ACC112 (cell line): ENCODE data around the gene MRPS7.
"Not testable (repeated sequence)": the region's sequence is repeated elsewhere in the genome, so short reads cannot be mapped to it uniquely, and the experiment has no call there.

ENCODE experiments used
- H2AFZ ChIP-seq: fragments of 200-600 bp; sonication (generic); one replicate; pipeline ENCODE4 v1.6.0; 2017; ENCODE audit warnings: antibody characterized with exemption, low read length; ENCODE audit not compliant: unreplicated experiment
- H3K27ac ChIP-seq: fragments of 200-600 bp; sonication (generic); 2 replicates; pipeline ENCODE4 v1.5.1; 2014; ENCODE audit warnings: low read depth, mild to moderate bottlenecking, antibody characterized with exemption, low read length, moderate library complexity
- H3K27me3 ChIP-seq: fragments of 200-600 bp; sonication (generic); 2 replicates; pipeline ENCODE4 v1.6.1; 2014; ENCODE audit warnings: mild to moderate bottlenecking, antibody characterized with exemption, low read length, moderate library complexity, mixed read lengths; ENCODE audit not compliant: insufficient read depth
- H3K36me3 ChIP-seq: fragments of 200-600 bp; sonication (generic); 2 replicates; pipeline ENCODE4 v1.6.1; 2016; ENCODE audit warnings: mild to moderate bottlenecking, antibody characterized with exemption, low read length, moderate library complexity, mixed read lengths; ENCODE audit not compliant: insufficient read depth
- H3K4me1 ChIP-seq: fragments of 200-600 bp; sonication (generic); one replicate; pipeline ENCODE4 v1.6.1; 2016; ENCODE audit warnings: low read length, mixed read lengths; ENCODE audit not compliant: insufficient read depth, unreplicated experiment, control insufficient read depth
- H3K4me3 ChIP-seq: fragments of 200-600 bp; sonication (generic); 2 replicates; pipeline ENCODE4 v1.5.1; 2014; ENCODE audit warnings: mild to moderate bottlenecking, low read depth, low read length
- H3K79me2 ChIP-seq: fragments of 200-600 bp; sonication (generic); one replicate; pipeline ENCODE4 v1.6.0; 2016; ENCODE audit warnings: low read length; ENCODE audit not compliant: control insufficient read depth, unreplicated experiment, insufficient read depth

The MRPS7 gene

DNA sequence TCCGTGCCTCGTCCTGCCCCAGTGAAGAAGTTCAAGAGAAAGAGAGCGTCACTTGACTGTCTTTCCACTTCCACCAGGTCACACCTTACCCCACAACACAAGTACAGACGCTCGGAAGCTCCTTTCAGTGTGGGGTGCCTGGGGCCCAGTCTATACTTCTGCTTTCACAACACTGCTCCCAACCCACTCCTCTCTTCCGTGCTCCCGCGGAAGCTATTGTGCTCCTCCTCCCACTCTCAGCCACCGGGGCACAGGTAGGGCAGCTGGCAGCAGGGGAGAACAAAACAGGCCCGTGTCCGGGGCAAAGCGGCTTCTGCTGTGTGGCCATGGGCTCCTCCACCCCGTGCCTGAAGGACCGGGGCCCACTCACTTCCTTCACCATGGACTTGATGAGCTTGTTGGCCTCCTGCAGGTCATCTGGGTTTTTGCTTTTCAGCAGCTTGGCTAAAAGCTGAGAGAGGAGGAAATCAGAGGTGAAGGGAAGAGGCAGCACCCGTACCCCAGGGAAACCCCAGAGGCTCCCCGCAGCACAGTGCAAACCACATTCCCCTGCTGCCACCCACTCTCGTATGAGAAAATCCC is 19.1 kb upstream of the MRPS7 start:
- H3K4me1 ChIP-seq = peaks cover 26% of the 10 kb centered on the region
- H3K36me3 ChIP-seq = peaks cover 24% of the 10 kb centered on the region; the same call in 1 of the 2 replicates
- H3K4me3 ChIP-seq = no peak overlapping the region

DNA sequence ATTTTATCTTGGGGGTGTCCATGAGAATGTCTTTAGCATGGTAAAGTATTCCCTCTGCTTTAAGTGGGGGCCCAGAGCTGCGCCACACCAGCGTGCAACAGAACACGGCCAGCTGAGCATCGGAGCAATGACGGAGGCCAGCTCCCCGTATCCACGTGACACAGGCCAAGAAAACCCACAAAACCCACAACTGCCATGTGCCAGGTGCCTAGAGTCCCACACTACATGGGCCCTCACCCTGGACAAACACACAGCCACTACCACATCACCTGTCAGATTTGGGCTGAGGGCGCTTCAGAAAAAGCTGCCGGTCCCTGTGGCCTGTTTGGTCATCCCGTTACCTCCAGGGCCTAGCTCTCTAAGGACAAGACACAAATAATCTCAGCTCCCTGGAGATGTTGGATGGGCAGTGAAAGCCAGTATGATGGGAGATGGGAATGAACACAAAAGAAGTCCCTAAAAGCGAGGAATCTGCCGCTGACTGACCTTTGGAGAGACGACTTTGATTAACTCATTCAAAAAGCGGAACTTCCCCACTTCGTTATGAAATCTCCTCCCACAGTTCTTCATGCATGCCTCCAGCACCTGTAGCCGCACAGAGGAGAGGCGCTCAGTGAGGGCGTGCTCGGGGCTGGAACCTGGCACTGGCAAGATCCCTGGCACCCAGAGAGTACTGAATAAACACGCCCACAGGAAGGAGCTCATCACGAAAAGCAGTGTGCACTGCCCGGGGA is 17.4 kb upstream of the MRPS7 start:
- H3K36me3 ChIP-seq = peaks cover 12% of the 10 kb centered on the region; the same call in 1 of the 2 replicates
- H3K79me2 ChIP-seq = peaks cover 14% of the 10 kb centered on the region
- no peak overlapping the region for H2AFZ ChIP-seq
- H3K27ac ChIP-seq = no peak overlapping the region
- no peak overlapping the region for H3K4me3 ChIP-seq
- no peaks in the 10 kb centered on the region for H3K27me3 ChIP-seq
- H3K4me1 ChIP-seq = peaks cover 26% of the 10 kb centered on the region

More for the DNA sequence above, 19.1 kb upstream of the MRPS7 start:
- Histone ChIP-seq H3K27me3 (no peaks in the 10 kb centered on the region), H2AFZ (no peak overlapping the region), H3K27ac (peak overlapping the region; percentile 90), H3K79me2 (peaks cover 5% of the 10 kb centered on the region)

DNA sequence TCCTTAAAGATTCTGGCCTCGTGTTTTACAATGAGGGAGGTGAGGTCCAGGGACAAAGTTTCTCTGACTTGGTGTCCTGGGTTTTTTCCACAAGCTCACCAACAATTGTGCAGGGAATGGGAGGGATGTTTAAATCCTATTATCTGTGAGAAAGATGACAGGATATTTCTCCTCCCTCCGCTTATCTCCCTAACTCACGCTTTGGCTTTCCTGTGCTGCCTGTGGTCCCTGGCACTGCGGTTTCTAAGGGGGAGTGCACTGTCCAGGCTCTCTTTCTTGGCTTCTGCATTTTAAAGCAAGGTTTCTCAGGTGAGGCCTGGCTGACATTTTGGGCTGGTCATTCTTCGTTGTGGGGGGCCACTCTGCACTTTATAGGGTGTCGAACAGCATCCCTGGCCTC is 16.7 kb upstream of the MRPS7 start:
- Histone ChIP-seq H3K79me2 (peaks cover 21% of the 10 kb centered on the region), H3K27me3 (no peaks in the 10 kb centered on the region), H2AFZ (no peak overlapping the region), H3K4me3 (no peak overlapping the region), H3K36me3 (peaks cover 7% of the 10 kb centered on the region; the same call in 1 of the 2 replicates), H3K27ac (no peak overlapping the region), H3K4me1 (peaks cover 33% of the 10 kb centered on the region)

DNA sequence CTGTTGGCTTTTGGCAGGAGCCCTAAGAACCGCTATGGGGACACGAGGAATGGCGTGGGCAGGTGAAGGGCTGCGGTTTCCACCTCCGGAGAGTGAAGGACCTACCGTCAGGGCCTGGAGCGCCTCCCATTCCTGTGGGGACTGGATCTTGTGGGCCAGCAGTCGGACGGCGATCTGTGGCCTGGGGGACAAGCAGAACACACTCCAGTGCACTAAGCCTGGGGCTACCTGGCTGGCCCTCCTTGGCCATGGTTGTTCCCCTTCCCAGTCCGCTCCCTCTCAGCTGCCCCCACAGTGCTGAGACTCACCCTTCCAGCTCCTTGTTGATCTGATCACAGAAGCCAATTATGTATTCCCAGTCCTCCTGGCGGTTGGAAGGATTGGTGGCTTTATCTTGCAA is 15.3 kb upstream of the MRPS7 start:
- Histone ChIP-seq H3K36me3 (peaks cover 7% of the 10 kb centered on the region; the same call in 1 of the 2 replicates), H3K4me3 (no peak overlapping the region), H3K79me2 (peaks cover 28% of the 10 kb centered on the region), H3K27ac (no peak overlapping the region), H3K4me1 (peaks cover 24% of the 10 kb centered on the region), H2AFZ (no peak overlapping the region), H3K27me3 (no peaks in the 10 kb centered on the region)

DNA sequence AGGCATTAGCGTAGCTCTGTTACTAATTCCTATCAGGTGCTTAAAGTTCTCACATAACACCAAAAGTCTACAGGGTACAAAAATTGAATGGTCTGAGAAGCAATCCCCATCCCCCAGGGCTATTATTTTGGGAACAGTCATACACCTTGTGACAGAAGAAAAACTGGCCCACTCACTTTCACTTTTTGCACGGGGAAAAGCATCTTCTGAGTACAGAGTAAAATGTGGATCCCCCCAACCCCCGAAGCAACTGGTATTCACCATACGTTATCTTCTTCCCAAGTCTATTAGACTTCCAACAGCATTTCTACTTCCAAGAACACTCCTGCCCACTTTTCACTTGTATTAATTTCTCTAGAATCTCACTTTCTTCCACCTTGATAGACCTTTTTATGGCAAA is 12.1 kb upstream of the MRPS7 start:
- Histone ChIP-seq H2AFZ (no peak overlapping the region), H3K36me3 (no peaks in the 10 kb centered on the region; the same call in 1 of the 2 replicates), H3K79me2 (peaks cover 39% of the 10 kb centered on the region), H3K27me3 (no peaks in the 10 kb centered on the region), H3K4me3 (peak overlapping the region; percentile 46), H3K4me1 (peaks cover 12% of the 10 kb centered on the region), H3K27ac (peak overlapping the region; percentile 45)

DNA sequence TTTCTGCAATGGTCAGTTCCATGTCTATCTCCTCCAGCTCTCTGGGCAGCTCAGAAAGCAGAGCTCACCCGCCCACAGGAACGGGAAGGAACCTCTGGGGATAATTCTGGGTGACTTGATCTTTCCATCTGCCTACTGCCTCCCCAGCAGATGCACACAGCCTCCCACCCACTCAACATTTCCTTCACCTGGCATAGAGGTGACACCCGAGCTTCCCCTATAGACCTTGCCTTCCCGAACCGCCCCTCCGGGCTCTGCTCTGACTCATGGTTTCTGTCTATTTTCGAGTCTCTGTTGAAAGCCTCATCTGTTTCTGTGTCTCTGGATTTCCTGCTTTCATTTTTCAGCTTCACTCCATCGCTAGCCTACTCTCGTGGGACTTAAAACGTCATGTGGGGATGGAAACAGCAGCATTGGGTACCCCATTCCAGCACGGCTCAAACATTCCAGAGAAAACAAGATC is 11.6 kb upstream of the MRPS7 start:
- peaks cover 12% of the 10 kb centered on the region for H3K4me1 ChIP-seq
- H3K36me3 ChIP-seq = no peaks in the 10 kb centered on the region; the same call in 1 of the 2 replicates
- H3K79me2 ChIP-seq = peaks cover 39% of the 10 kb centered on the region
- H3K27ac ChIP-seq = peak overlapping the region; percentile 45
- H3K4me3 ChIP-seq = peak overlapping the region; percentile 46
- no peaks in the 10 kb centered on the region for H3K27me3 ChIP-seq
- no peak overlapping the region for H2AFZ ChIP-seq

DNA sequence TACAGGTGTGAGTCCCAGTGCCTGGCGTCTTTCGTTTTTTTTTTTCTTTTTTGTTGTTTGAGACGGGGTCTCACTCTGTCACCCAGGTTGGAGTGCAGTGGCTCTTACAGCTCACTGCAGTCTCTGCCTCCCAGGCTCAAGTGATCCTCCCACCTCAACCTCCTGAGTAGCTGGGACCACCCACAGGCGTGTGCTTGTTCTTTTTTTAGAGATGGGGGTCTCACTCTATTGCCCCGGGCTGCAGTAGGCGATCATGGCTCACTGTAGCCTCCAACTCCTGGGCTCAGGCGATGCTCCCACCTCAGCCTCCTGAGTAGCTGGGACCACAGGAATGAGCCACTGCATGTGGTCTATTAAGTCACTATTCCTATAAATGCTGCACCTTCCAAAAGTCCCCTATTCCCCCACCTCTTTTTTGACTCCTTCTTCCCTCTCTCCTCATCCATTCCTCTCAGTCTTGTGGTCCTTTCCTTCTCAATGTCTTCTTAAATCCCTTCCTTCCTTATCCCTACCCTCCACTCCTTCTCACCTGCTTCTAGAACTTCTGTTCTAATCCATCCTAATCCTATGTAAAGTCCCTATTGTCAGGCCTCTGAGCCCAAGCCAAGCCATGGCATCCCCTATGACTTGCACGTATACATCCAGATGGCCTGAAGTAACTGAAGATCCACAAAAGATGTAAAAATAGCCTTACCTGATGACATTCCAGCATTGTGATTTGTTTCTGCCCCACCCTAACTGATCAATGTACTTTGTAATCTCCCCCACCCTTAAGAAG is 9.5 kb upstream of the MRPS7 start:
- peaks cover 40% of the 10 kb centered on the region for H3K79me2 ChIP-seq
- no peak overlapping the region for H3K27ac ChIP-seq

DNA sequence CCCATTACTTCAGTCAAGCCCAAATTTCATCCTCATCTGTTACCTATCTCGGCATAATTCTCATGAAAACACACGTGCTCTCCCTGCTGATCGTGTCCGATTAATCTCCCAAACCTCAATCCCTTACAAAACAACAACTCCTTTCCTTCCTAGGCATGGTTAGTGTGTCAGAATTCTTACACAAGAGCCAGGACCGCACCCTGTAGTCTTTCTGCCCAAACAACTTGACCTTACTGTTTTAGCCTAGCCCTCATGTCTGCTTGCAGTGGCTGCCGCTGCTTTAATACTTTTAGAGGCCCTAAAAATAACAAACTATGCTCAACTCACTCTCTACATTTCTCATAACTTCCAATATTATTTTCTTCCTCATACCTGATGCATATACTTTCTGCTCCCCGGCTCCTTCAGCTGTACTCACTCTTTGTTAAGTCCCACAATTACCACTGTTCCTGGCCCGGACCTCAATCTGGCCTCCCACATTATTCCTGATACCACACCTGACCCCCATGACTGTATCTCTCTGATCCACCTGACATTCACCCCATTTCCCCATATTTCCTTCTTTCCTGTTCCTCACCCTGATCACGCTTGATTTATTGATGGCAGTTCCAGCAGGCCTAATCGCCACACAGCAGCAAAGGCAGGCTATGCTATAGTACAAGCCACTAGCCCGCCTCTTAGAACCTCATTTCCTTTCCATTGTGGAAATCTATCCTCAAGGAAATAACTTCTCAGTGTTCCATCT is 5.6 kb upstream of the MRPS7 start:
- peaks cover 10% of the 10 kb centered on the region for H3K4me1 ChIP-seq
- H3K27me3 ChIP-seq, H2AFZ ChIP-seq, H3K4me3 ChIP-seq, H3K27ac ChIP-seq, H3K36me3 ChIP-seq: not testable (repeated sequence)
- peaks cover 52% of the 10 kb centered on the region for H3K79me2 ChIP-seq

More for the DNA sequence above, 9.5 kb upstream of the MRPS7 start:
- H3K27me3 ChIP-seq = no peaks in the 10 kb centered on the region
- H3K4me3 ChIP-seq = no peak overlapping the region
- H3K36me3 ChIP-seq = no peaks in the 10 kb centered on the region
- H2AFZ ChIP-seq = no peak overlapping the region
- H3K4me1 ChIP-seq = peaks cover 12% of the 10 kb centered on the region

DNA sequence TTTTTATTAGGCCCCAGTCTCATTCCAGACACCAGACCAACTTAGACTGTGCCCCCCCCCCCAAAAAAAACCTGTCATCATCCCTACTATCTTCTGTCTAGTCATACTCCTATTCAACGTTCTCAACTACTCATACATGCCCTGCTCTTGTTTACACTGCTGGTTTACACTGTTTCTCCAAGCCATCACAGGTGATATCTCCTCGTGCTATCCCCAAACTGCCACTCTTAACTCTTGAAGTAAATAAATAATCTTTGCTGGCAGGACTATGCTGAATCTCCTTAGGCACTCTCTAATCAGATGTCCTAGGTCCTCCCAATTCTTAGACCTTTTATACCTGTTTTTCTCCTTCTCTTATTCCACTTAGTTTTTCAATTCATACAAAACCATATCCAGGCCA is 4.5 kb upstream of the MRPS7 start:
- not testable (repeated sequence) for H3K27me3 ChIP-seq, H3K36me3 ChIP-seq, H2AFZ ChIP-seq, H3K27ac ChIP-seq, H3K4me1 ChIP-seq, H3K4me3 ChIP-seq
- H3K79me2 ChIP-seq = peaks cover 50% of the 10 kb centered on the region
